ENCODE data around the gene TP53BP1. TPM values are rescaled to one million over a fixed set of nuclear protein-coding genes. Genes with fewer than 3 reads are reported as not detected.

Gene TP53BP1
- total and polyA plus RNA-seq, 2 of the 13 experiments (the other 11 are each of a cell fraction or from before 2014, with no cell fraction given) = 17.1 to 17.4 TPM

DNA sequence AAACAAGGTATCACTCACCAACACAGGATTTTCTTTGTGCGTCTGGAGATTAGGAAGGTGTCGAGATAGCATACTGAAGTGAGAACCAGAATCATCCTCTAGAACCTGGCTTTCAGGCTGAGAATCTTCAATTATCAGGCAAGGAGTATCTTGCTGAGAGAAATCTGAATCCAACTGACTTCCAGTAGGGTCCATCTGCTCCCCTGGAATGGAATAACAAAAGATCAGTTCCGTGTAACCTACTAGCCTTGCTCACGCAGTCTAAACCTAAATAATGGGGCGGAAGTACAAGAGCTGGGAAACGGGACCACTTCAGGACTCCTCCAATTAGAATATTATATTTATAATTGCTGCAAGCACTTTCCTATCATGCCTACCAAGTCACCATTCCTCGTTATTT, 690 bp downstream of the TP53BP1 start (continued):
- TF ChIP-seq TBX3 (IDR thresholded peaks at IDR 0.05; ENCODE audit: borderline replicate concordance) (no peak), HOXA3 (CRISPR knock-in tag; IDR thresholded peaks at IDR 0.05) (no peak), ZNF562 (CRISPR knock-in tag; IDR thresholded peaks at IDR 0.05; ENCODE audit: borderline replicate concordance) (no peak), RFXANK (CRISPR knock-in tag; IDR thresholded peaks at IDR 0.05) (no peak)

- in situ Hi-C loops (cut with HindIII; ENCODE audit: extremely low pct_ligation_motif_present, low pct_unique_long_range_greater_than_20kb) (no loop called here), intact Hi-C loops (cut with micrococcal nuclease; ENCODE audit: unreplicated experiment) (no loop called here)
- H3K79me2 ChIP-seq (ENCODE audit: insufficient read depth, low read length) = peaks cover 4% of the 10 kb centered on the region
- H4K20me1 ChIP-seq (ENCODE audit: insufficient read depth, low read length) = no peaks in the 10 kb centered on the region
- TF ChIP-seq ZNF44 (CRISPR knock-in tag; IDR thresholded peaks at IDR 0.05) (no peak), MAFK (conservative IDR thresholded peaks at IDR 0.05 in 1 of 2, IDR thresholded peaks at IDR 0.05 in 1 of 2; ENCODE audit: low read length in 2 of 2) (no peak), ZKSCAN5 (CRISPR knock-in tag; IDR thresholded peaks at IDR 0.05) (no peak), ATRX (CRISPR knock-in tag; IDR thresholded peaks at IDR 0.05; ENCODE audit: borderline replicate concordance) (no peak), NR2F1 (CRISPR knock-in tag; IDR thresholded peaks at IDR 0.05) (no peak), XRCC5 (optimal IDR thresholded peaks at IDR 0.05; ENCODE audit: low read length) (no peak), ZNF263 (CRISPR knock-in tag; IDR thresholded peaks at IDR 0.05) (no peak)
- TF ChIP-seq, protein P1, sequence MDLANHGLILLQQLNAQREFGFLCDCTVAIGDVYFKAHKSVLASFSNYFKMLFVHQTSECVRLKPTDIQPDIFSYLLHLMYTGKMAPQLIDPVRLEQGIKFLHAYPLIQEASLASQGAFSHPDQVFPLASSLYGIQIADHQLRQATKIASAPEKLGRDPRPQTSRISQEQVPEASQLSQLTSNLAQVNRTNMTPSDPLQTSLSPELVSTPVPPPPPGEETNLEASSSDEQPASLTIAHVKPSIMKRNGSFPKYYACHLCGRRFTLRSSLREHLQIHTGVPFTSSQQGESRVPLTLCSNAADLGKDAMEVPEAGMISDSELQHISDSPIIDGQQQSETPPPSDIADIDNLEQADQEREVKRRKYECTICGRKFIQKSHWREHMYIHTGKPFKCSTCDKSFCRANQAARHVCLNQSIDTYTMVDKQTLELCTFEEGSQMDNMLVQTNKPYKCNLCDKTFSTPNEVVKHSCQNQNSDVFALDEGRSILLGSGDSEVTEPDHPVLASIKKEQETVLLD (CRISPR knock-in tag; IDR thresholded peaks at IDR 0.05; ENCODE audit: low read depth) = no peak
- DNase-seq (ENCODE audit: low spot score) (no peak), FAIRE-seq (no peak), ATAC-seq (no peak)
- no peak overlapping the region for H3K27ac ChIP-seq (ENCODE audit: extremely low read length, insufficient read depth, low read length)
- BruUV-seq (replicated peaks) = no TSS peak
- no peaks in the 10 kb centered on the region; a peak in 1 of 5 replicates for H3K27me3 ChIP-seq (ENCODE audit: control insufficient read depth in 1 of 2, insufficient read depth in 2 of 2, low read length in 2 of 2)
- no peak overlapping the region for H3K4me2 ChIP-seq (ENCODE audit: low read depth, low read length)
- WGBS (ENCODE audit: low lambda C conversion rate) = 100% methylated on average over 1 of the region's 1 CpG
- CTCF ChIA-PET (ENCODE audit: low intra/inter-chr PET ratio, low total read pairs) = no interaction called here
- H3K4me1 ChIP-seq (ENCODE audit: insufficient read depth, low read length) = peaks cover 18% of the 10 kb centered on the region
- H3K9ac ChIP-seq (ENCODE audit: insufficient read depth, low read depth, low read length) = no peak overlapping the region
- peaks cover 0 to 5% of the 10 kb centered on the region in 2 experiments; a peak in 3 of 5 replicates for H3K36me3 ChIP-seq (replicated peaks in 1 of 2; ENCODE audit: control insufficient read depth in 1 of 2, insufficient read depth in 2 of 2, low read length in 2 of 2)
- H3K9me3 ChIP-seq (ENCODE audit: low read length) = no peaks in the 10 kb centered on the region
- no peak overlapping the region for H3K4me3 ChIP-seq (replicated peaks in 1 of 3; ENCODE audit: insufficient read depth in 1 of 3, low read depth in 2 of 3, low read length in 3 of 3)
- no peak overlapping the region for H2AFZ ChIP-seq (ENCODE audit: low read length)
- POLR2A ChIA-PET = no interaction called here
Observed at GRCh38 chr15:43489191-43489590, 3.8 kb downstream of the TP53BP1 start.

Measured in HepG2 (cell line).